GM21825 (cell line): Measurements from ENCODE around the gene SPAG17.

Source experiments
- ATAC-seq: cut with Tn5 transposase; IDR thresholded peaks from one replicate; pipeline ENCODE4 v1.9.1; 2021; ENCODE audit warnings: mild to moderate bottlenecking, moderate library complexity; ENCODE audit not compliant: unreplicated experiment

SPAG17 gene

GRCh38 chr1:118081387-118081786 is 103.6 kb downstream of the SPAG17 start:
- no peak for ATAC-seq

GRCh38 chr1:118077331-118078045 is 107.5 kb downstream of the SPAG17 start:
- no peak for ATAC-seq

GRCh38 chr1:118075116-118075515 is 109.9 kb downstream of the SPAG17 start:
- no peak for ATAC-seq

GRCh38 chr1:118073648-118074435 is 111.2 kb downstream of the SPAG17 start:
- ATAC-seq: no peak

GRCh38 chr1:118049981-118050380 is 135.0 kb downstream of the SPAG17 start:
- no peak for ATAC-seq

- no peak for ATAC-seq
These were observed 137.3 kb downstream of the SPAG17 start for GRCh38 chr1:118047650-118048224.

- ATAC-seq: no peak
These were observed 137.9 kb downstream of the SPAG17 start for GRCh38 chr1:118047006-118047649.

- ATAC-seq: no peak
These were observed 141.4 kb downstream of the SPAG17 start for GRCh38 chr1:118043624-118044023.

GRCh38 chr1:118042501-118042900 is 142.5 kb downstream of the SPAG17 start:
- ATAC-seq: no peak

- no peak for ATAC-seq
These were observed 145.9 kb downstream of the SPAG17 start for GRCh38 chr1:118039170-118039569.

- no peak for ATAC-seq
These were observed 152.1 kb downstream of the SPAG17 start for GRCh38 chr1:118032883-118033282.

GRCh38 chr1:118028267-118028666 is 156.8 kb downstream of the SPAG17 start:
- ATAC-seq: no peak

- ATAC-seq: no peak
These were observed 161.8 kb downstream of the SPAG17 start for GRCh38 chr1:118023199-118023598.

- ATAC-seq: no peak
These were observed 163.4 kb downstream of the SPAG17 start for GRCh38 chr1:118021668-118022067.

- ATAC-seq: no peak
These were observed 167.0 kb downstream of the SPAG17 start for GRCh38 chr1:118018060-118018459.

- no peak for ATAC-seq
These were observed 171.1 kb downstream of the SPAG17 start for GRCh38 chr1:118013938-118014337.

- ATAC-seq: no peak
These were observed 171.7 kb downstream of the SPAG17 start for GRCh38 chr1:118013336-118013735.

- no peak for ATAC-seq
These were observed 172.4 kb downstream of the SPAG17 start for GRCh38 chr1:118012515-118013124.

- no peak for ATAC-seq
These were observed 177.0 kb downstream of the SPAG17 start for GRCh38 chr1:118008011-118008410.

GRCh38 chr1:118007391-118007790 is 177.6 kb downstream of the SPAG17 start:
- ATAC-seq: no peak

GRCh38 chr1:118004312-118004711 is 180.7 kb downstream of the SPAG17 start:
- no peak for ATAC-seq
